Natural killer cell (primary cell): ENCODE measurements around the gene GPR35. TPM values are rescaled to one million over a fixed set of nuclear protein-coding genes. Genes with fewer than 3 reads are reported as not detected.
A peak's percentile ranks its signal among the peaks of the same experiment; 100 is the strongest.

Experiments used
- ATAC-seq, 3 donors: fragments of 150-1000 bp in 2 of 3; fragments of 200-7000 bp in 1 of 3; cut with Tn5 transposase; 1 replicate in 1 of 3; 2 replicates in 2 of 3; pipeline ENCODE4 v1.10.0; 2021; ENCODE audit warnings: mild to moderate bottlenecking in 2 of 3, moderate library complexity in 2 of 3
- DNase-seq, 2 donors: peaks; one replicate each; pipeline versions ENCODE4 v3.0.0 to v3.0.0-alpha.2; 2013 to 2021; ENCODE audit warnings: mixed read lengths in 1 of 2
- H3K27ac ChIP-seq: one replicate; pipeline ENCODE4 v1.5.1; 2013; ENCODE audit warnings: mild to moderate bottlenecking, low read length
- H3K27me3 ChIP-seq: one replicate; pipeline ENCODE4 v1.6.1; 2013; ENCODE audit warnings: low read length; ENCODE audit not compliant: control insufficient read depth, insufficient read depth
- H3K36me3 ChIP-seq: one replicate; pipeline ENCODE4 v1.6.1; 2013; ENCODE audit warnings: low read length; ENCODE audit not compliant: control insufficient read depth, insufficient read depth
- H3K4me1 ChIP-seq: one replicate; pipeline ENCODE4 v1.6.1; 2013; ENCODE audit warnings: low read length; ENCODE audit not compliant: control insufficient read depth, insufficient read depth
- H3K4me3 ChIP-seq: one replicate; pipeline ENCODE4 v1.5.1; 2013; ENCODE audit warnings: low read length
- H3K9me3 ChIP-seq: one replicate; pipeline ENCODE4 v1.6.1; 2013; ENCODE audit warnings: low read length; ENCODE audit not compliant: control insufficient read depth, insufficient read depth
- H3K27ac Mint-ChIP-seq, 2 donors: one replicate each; pipeline ENCODE4 v1.8.0; 2022; ENCODE audit warnings: mild to moderate bottlenecking in 2 of 2, mixed read lengths in 2 of 2, moderate library complexity in 1 of 2
- H3K27me3 Mint-ChIP-seq, 2 donors: one replicate each; pipeline ENCODE4 v1.8.0; 2022; ENCODE audit warnings: low read depth in 2 of 2, mixed read lengths in 2 of 2
- H3K36me3 Mint-ChIP-seq: one replicate; pipeline ENCODE4 v1.8.0; 2022; ENCODE audit warnings: mixed read lengths
- H3K4me1 Mint-ChIP-seq, 2 donors: one replicate each; pipeline ENCODE4 v1.8.0; 2022; ENCODE audit warnings: mixed read lengths in 2 of 2
- H3K4me3 Mint-ChIP-seq: one replicate; pipeline ENCODE4 v1.8.0; 2022; ENCODE audit warnings: mild to moderate bottlenecking, moderate library complexity, mixed read lengths
- H3K9me3 Mint-ChIP-seq, 2 donors: one replicate each; pipeline ENCODE4 v1.8.0; 2022; ENCODE audit warnings: mixed read lengths in 2 of 2
- CTCF ChIP-seq: fragments of 200-600 bp; IDR thresholded peaks from one replicate; pipeline ENCODE4 v1.8.0; 2022; ENCODE audit warnings: antibody characterized with exemption
- WGBS: methylation state at CpG from one replicate; pipeline ENCODE4 v1.1.7; 2013; ENCODE audit warnings: missing lambda C conversion rate; ENCODE audit not compliant: insufficient coverage; 5-methylcytosine and 5-hydroxymethylcytosine counted together
- intact Hi-C: fragments of 100-400 bp; cut with micrococcal nuclease; formaldehyde crosslinking; loops from one replicate; pipeline ENCODE4 v1.14.2; 2022
- total RNA-seq, 4 donors: library from RNA; stranded (reverse); fragments of 120-200 nt in 1 of 4; gene quantifications; one replicate each; pipeline versions ENCODE4 v1.2.3 to v1.2.4, GENCODE V29; 2013 to 2022

The GPR35 gene
- total RNA-seq, 3 donors from 2014 or later (not counting 1 experiment from before 2014, with no cell fraction given): 10.6 to 19.7 (median 15.7) TPM

GRCh38 chr2:240619506-240620148 lies 5.7 kb upstream of the GPR35 start:
- Histone ChIP-seq H3K36me3 (no peaks in the 10 kb centered on the region), H3K9me3 (no peaks in the 10 kb centered on the region), H3K4me1 (peaks cover 55% of the 10 kb centered on the region), H3K4me3 (no peak overlapping the region), H3K27me3 (no peaks in the 10 kb centered on the region), H3K27ac (no peak overlapping the region)
- no peak for TF ChIP-seq CTCF
- 89% methylated on average over 19 of the region's 19 CpGs for WGBS
- peak overlapping the region; percentile 52 for H3K4me3 Mint-ChIP-seq
- H3K36me3 Mint-ChIP-seq: no peaks in the 10 kb centered on the region
- H3K9me3 Mint-ChIP-seq: no peaks in the 10 kb centered on the region
- H3K27me3 Mint-ChIP-seq: no peaks in the 10 kb centered on the region
- peak overlapping the region; percentile 72 to 91 for H3K27ac Mint-ChIP-seq
- ATAC-seq (no peak), DNase-seq (no peak)
- intact Hi-C loops: loop anchor here (5.0 kb wide), 2 partner anchors 38 to 68 kb away; no protein-coding TSS in a partner anchor
- H3K4me1 Mint-ChIP-seq: peaks cover 22 to 46% of the 10 kb centered on the region in 2 donors

- DNase-seq: no peak
- H3K27me3 ChIP-seq: no peaks in the 10 kb centered on the region
- no peak overlapping the region for H3K4me3 ChIP-seq
- H3K4me1 ChIP-seq: peaks cover 61% of the 10 kb centered on the region
- H3K27me3 Mint-ChIP-seq: no peaks in the 10 kb centered on the region
- TF ChIP-seq CTCF: no peak
- intact Hi-C loops: loop anchor here (5.0 kb wide), 2 partner anchors 37 to 67 kb away; no protein-coding TSS in a partner anchor
- no peak for ATAC-seq
- no peaks in the 10 kb centered on the region for H3K36me3 ChIP-seq
- 91% methylated on average over 13 of the region's 13 CpGs for WGBS
- peak overlapping the region; percentile 91 to 95 for H3K27ac Mint-ChIP-seq
- no peaks in the 10 kb centered on the region for H3K36me3 Mint-ChIP-seq
- H3K4me1 Mint-ChIP-seq: peaks cover 27 to 52% of the 10 kb centered on the region in 2 donors
- H3K4me3 Mint-ChIP-seq: no peak overlapping the region
- no peaks in the 10 kb centered on the region for H3K9me3 Mint-ChIP-seq
- no peaks in the 10 kb centered on the region for H3K9me3 ChIP-seq
- peak overlapping the region; percentile 81 for H3K27ac ChIP-seq
Measured at GRCh38 chr2:240620149-240620731, 5.0 kb upstream of the GPR35 start.

GRCh38 chr2:240620859-240621258 lies 4.4 kb upstream of the GPR35 start:
- H3K4me3 Mint-ChIP-seq: peak overlapping the region; percentile 75
- DNase-seq (peak in 1 of 2 donors; percentile 39), ATAC-seq (no peak)
- H3K27ac ChIP-seq: peak overlapping the region; percentile 81
- no peak for TF ChIP-seq CTCF
- no peaks in the 10 kb centered on the region for H3K27me3 ChIP-seq
- H3K9me3 Mint-ChIP-seq: no peaks in the 10 kb centered on the region
- no peaks in the 10 kb centered on the region for H3K36me3 ChIP-seq
- H3K9me3 ChIP-seq: no peaks in the 10 kb centered on the region
- H3K4me1 Mint-ChIP-seq: peaks cover 30 to 56% of the 10 kb centered on the region in 2 donors
- no peak overlapping the region for H3K4me3 ChIP-seq
- intact Hi-C loops: loop anchor here (5.0 kb wide), 2 partner anchors 36 to 66 kb away; no protein-coding TSS in a partner anchor
- peak overlapping the region; percentile 91 to 95 for H3K27ac Mint-ChIP-seq
- H3K36me3 Mint-ChIP-seq: no peaks in the 10 kb centered on the region
- peaks cover 67% of the 10 kb centered on the region for H3K4me1 ChIP-seq
- 34% methylated on average over 6 of the region's 7 CpGs for WGBS
- H3K27me3 Mint-ChIP-seq: no peaks in the 10 kb centered on the region
